Measurements from ENCODE around the gene WRAP73.

WRAP73 gene

DNA sequence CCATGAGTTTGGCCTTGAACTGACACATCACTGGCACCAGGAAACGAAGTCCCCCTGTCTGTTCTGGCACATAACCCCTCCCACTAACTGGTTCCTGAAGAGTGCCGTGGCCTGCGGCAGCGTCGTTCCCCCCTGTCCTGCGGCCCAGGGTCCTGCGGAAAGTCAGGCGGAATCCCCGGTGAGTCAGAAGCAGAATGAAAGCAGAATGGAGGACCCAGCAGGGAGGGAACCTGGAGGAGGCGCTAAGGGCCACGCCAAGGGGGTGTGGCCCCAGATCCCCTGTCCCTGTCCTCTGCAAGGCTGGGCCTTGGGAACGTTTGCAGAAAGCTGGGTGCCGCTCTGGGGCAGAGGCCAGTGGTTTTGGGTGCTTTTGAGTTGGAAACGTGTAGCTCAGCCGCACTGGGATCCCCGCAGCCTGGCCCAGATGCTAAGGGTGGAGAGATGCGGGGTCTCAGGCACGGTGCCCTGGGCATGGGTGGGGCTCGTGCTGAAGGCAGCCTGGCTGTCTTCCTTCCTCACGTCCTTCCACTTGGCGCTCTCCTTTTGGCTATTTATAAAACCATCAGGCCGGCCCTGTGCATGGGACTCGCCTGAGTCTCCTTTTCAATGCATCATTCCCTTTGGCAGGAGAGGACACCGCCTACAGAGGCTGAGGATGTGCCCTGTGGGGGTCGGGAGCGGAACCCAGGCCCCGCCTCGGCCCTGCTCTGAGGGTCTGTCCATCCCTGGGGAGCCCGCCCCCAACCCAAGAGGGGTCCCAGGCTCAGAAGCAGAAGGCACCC is 38.6 kb upstream of the WRAP73 start:
- TF ChIP-seq, protein P1, sequence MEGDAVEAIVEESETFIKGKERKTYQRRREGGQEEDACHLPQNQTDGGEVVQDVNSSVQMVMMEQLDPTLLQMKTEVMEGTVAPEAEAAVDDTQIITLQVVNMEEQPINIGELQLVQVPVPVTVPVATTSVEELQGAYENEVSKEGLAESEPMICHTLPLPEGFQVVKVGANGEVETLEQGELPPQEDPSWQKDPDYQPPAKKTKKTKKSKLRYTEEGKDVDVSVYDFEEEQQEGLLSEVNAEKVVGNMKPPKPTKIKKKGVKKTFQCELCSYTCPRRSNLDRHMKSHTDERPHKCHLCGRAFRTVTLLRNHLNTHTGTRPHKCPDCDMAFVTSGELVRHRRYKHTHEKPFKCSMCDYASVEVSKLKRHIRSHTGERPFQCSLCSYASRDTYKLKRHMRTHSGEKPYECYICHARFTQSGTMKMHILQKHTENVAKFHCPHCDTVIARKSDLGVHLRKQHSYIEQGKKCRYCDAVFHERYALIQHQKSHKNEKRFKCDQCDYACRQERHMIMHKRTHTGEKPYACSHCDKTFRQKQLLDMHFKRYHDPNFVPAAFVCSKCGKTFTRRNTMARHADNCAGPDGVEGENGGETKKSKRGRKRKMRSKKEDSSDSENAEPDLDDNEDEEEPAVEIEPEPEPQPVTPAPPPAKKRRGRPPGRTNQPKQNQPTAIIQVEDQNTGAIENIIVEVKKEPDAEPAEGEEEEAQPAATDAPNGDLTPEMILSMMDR (IDR thresholded peaks at IDR 0.05; ENCODE audit: low read depth, low read length): no peak
- H3K4me3 ChIP-seq (ENCODE audit: low read depth, low read length): no peak overlapping the region

DNA sequence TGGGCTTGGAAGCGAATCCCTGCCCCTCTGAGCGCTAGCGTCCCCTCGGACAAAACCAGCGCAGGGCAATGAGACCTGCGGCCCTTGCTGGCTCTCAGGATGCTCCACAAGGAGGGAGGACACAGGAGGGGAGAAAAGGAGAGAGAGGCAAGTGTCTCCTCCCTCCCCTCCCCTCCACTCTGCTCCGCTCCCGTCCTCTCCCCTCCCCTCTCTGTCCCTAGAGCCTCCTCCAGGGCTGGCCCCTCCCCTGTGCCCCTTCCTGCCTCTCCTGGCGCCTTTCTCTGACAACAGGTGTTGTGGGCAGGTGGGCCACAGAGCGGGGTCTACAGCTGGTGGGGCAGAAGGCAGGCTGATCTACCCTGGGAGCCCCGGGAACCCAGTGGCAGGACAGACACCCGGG is 37.6 kb upstream of the WRAP73 start:
- TF ChIP-seq, protein P1 (IDR thresholded peaks at IDR 0.05; ENCODE audit: low read depth, low read length): no peak
- H3K4me3 ChIP-seq (ENCODE audit: low read depth, low read length): no peak overlapping the region

- TF ChIP-seq, protein P1 (IDR thresholded peaks at IDR 0.05; ENCODE audit: low read depth, low read length): no peak
- H3K4me3 ChIP-seq (ENCODE audit: low read depth, low read length): no peak overlapping the region
Observed at GRCh38 chr1:3685906-3686305, 36.0 kb upstream of the WRAP73 start.

- TF ChIP-seq, protein P1 (IDR thresholded peaks at IDR 0.05; ENCODE audit: low read depth, low read length): no peak
- H3K4me3 ChIP-seq (ENCODE audit: low read depth, low read length): no peak overlapping the region
Observed at GRCh38 chr1:3685222-3685621, 35.3 kb upstream of the WRAP73 start.

GRCh38 chr1:3683992-3684391 is 34.1 kb upstream of the WRAP73 start:
- TF ChIP-seq, protein P1 (IDR thresholded peaks at IDR 0.05; ENCODE audit: low read depth, low read length): no peak
- no peak overlapping the region for H3K4me3 ChIP-seq (ENCODE audit: low read depth, low read length)

DNA sequence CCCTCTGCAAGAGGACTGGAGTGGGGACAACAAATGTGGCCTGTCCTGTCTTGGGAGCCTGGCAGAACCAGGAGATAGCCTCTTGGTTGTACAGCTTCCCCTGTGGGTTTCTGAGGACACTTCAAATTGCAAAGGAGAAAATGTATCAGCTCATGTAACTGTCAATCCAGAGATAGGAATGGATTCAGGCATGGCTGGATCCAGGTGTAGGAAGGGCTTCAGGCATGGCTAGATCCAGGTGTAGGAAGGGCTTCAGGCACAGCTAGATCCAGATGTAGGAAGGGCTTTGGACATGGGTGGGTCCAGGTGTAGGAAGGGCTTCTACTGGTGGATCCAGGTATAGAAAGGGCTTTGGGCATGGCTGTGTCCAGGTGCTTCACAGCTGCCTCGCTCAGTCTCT is 33.3 kb upstream of the WRAP73 start:
- TF ChIP-seq, protein P1 (IDR thresholded peaks at IDR 0.05; ENCODE audit: low read depth, low read length): no peak
- no peak overlapping the region for H3K4me3 ChIP-seq (ENCODE audit: low read depth, low read length)

DNA sequence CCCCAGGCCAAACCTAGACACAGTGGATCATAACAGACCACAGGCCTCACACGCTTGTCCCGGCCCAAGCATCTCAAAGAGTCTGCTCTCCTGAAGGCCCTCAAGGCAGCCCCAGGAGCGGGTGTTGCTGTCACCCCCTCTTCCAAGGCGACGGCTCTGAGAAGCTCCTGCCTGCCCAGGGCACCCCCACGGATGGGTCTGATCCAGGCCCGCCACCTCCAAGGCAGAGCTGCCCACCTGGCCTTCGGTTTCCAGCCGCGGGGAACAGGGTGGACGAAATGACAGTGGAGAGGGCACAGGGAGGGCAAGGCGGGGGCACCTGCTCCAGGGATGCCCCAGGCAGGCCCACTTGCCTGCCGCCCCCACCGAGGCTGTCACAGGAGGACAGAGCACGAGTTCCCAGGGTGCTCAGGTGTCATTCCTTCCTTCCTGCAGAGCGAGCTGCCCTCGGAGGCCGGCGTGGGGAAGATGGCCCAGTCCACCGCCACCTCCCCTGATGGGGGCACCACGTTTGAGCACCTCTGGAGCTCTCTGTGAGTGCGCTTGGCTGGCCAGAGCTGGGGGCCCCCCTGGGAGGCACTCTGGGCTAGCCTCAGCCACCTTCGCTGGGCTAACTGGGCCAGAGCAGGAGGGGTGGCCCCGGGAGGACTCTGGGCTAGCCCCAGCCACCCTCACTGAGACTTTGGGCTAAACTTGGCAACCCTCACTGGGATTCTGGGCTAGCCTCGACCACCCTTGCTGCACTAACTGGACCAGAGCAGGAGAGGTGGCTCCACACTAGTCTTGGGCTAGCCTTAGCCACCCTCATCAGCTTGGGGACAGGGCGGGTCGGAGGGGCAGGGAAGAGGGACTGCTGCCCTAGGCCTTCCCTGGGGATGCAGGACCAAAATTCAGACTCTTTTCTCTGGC is 32.2 kb upstream of the WRAP73 start:
- TF ChIP-seq, protein P1 (IDR thresholded peaks at IDR 0.05; ENCODE audit: low read depth, low read length): no peak
- no peak overlapping the region for H3K4me3 ChIP-seq (ENCODE audit: low read depth, low read length)

All from WI38 (cell line).